ENCODE data around the gene SLC50A1. TPM values are rescaled to one million over a fixed set of nuclear protein-coding genes. Genes with fewer than 3 reads are reported as not detected.

Gene SLC50A1
- total RNA-seq, 1 donor: 22.4 TPM

- no peak overlapping the region for H3K4me3 ChIP-seq (ENCODE audit: low read length)
Measured at GRCh38 chr1:155177192-155177917, 41.7 kb downstream of the SLC50A1 start.

GRCh38 chr1:155177918-155178281 is 42.2 kb downstream of the SLC50A1 start:
- no peaks in the 10 kb centered on the region for H3K9me3 ChIP-seq (ENCODE audit: low read depth, low read length)
- H3K4me3 ChIP-seq (ENCODE audit: low read length): no peak overlapping the region
- no peaks in the 10 kb centered on the region for H3K27me3 ChIP-seq (ENCODE audit: insufficient read depth, low read length)
- H3K4me1 ChIP-seq (ENCODE audit: insufficient read depth, low read length): peaks cover 26% of the 10 kb centered on the region

More at GRCh38 chr1:155177192-155177917, 41.7 kb downstream of the SLC50A1 start:
- Histone ChIP-seq H3K4me1 (ENCODE audit: insufficient read depth, low read length) (peaks cover 30% of the 10 kb centered on the region), H3K9me3 (ENCODE audit: low read depth, low read length) (no peaks in the 10 kb centered on the region), H3K27me3 (ENCODE audit: insufficient read depth, low read length) (no peaks in the 10 kb centered on the region)

- Histone ChIP-seq H3K4me1 (ENCODE audit: insufficient read depth, low read length) (peaks cover 22% of the 10 kb centered on the region), H3K9me3 (ENCODE audit: low read depth, low read length) (no peaks in the 10 kb centered on the region), H3K4me3 (ENCODE audit: low read length) (no peak overlapping the region), H3K27me3 (ENCODE audit: insufficient read depth, low read length) (no peaks in the 10 kb centered on the region)
Measured at GRCh38 chr1:155178441-155179111, 42.9 kb downstream of the SLC50A1 start.

- no peaks in the 10 kb centered on the region for H3K9me3 ChIP-seq (ENCODE audit: low read depth, low read length)
- no peaks in the 10 kb centered on the region for H3K27me3 ChIP-seq (ENCODE audit: insufficient read depth, low read length)
- no peak overlapping the region for H3K4me3 ChIP-seq (ENCODE audit: low read length)
- peaks cover 16% of the 10 kb centered on the region for H3K4me1 ChIP-seq (ENCODE audit: insufficient read depth, low read length)
Measured at GRCh38 chr1:155179112-155180031, 43.7 kb downstream of the SLC50A1 start.

GRCh38 chr1:155181371-155182051 is 45.9 kb downstream of the SLC50A1 start:
- no peaks in the 10 kb centered on the region for H3K27me3 ChIP-seq (ENCODE audit: insufficient read depth, low read length)
- H3K9me3 ChIP-seq (ENCODE audit: low read depth, low read length): no peaks in the 10 kb centered on the region
- H3K4me1 ChIP-seq (ENCODE audit: insufficient read depth, low read length): peaks cover 24% of the 10 kb centered on the region
- no peak overlapping the region for H3K4me3 ChIP-seq (ENCODE audit: low read length)

- Histone ChIP-seq H3K27me3 (ENCODE audit: insufficient read depth, low read length) (no peaks in the 10 kb centered on the region), H3K4me3 (ENCODE audit: low read length) (no peak overlapping the region), H3K9me3 (ENCODE audit: low read depth, low read length) (no peaks in the 10 kb centered on the region), H3K4me1 (ENCODE audit: insufficient read depth, low read length) (peaks cover 18% of the 10 kb centered on the region)
Measured at GRCh38 chr1:155182052-155182550, 46.4 kb downstream of the SLC50A1 start.

- H3K4me3 ChIP-seq (ENCODE audit: low read length): no peak overlapping the region
- no peaks in the 10 kb centered on the region for H3K9me3 ChIP-seq (ENCODE audit: low read depth, low read length)
- no peaks in the 10 kb centered on the region for H3K27me3 ChIP-seq (ENCODE audit: insufficient read depth, low read length)
- H3K4me1 ChIP-seq (ENCODE audit: insufficient read depth, low read length): peaks cover 18% of the 10 kb centered on the region
Measured at GRCh38 chr1:155183775-155184221, 48.1 kb downstream of the SLC50A1 start.

- Histone ChIP-seq H3K4me3 (ENCODE audit: low read length) (no peak overlapping the region), H3K9me3 (ENCODE audit: low read depth, low read length) (no peaks in the 10 kb centered on the region), H3K27me3 (ENCODE audit: insufficient read depth, low read length) (no peaks in the 10 kb centered on the region), H3K4me1 (ENCODE audit: insufficient read depth, low read length) (peaks cover 18% of the 10 kb centered on the region)
Measured at GRCh38 chr1:155184351-155184811, 48.7 kb downstream of the SLC50A1 start.

- H3K9me3 ChIP-seq (ENCODE audit: low read depth, low read length): no peaks in the 10 kb centered on the region
- no peaks in the 10 kb centered on the region for H3K27me3 ChIP-seq (ENCODE audit: insufficient read depth, low read length)
- H3K4me1 ChIP-seq (ENCODE audit: insufficient read depth, low read length): peaks cover 18% of the 10 kb centered on the region
- H3K4me3 ChIP-seq (ENCODE audit: low read length): no peak overlapping the region
Measured at GRCh38 chr1:155184835-155185782, 49.5 kb downstream of the SLC50A1 start.

- no peaks in the 10 kb centered on the region for H3K9me3 ChIP-seq (ENCODE audit: low read depth, low read length)
- no peaks in the 10 kb centered on the region for H3K27me3 ChIP-seq (ENCODE audit: insufficient read depth, low read length)
- H3K4me3 ChIP-seq (ENCODE audit: low read length): no peak overlapping the region
- peaks cover 18% of the 10 kb centered on the region for H3K4me1 ChIP-seq (ENCODE audit: insufficient read depth, low read length)
Measured at GRCh38 chr1:155185783-155186066, 50.1 kb downstream of the SLC50A1 start.

- Histone ChIP-seq H3K4me1 (ENCODE audit: insufficient read depth, low read length) (peaks cover 18% of the 10 kb centered on the region), H3K27me3 (ENCODE audit: insufficient read depth, low read length) (no peaks in the 10 kb centered on the region), H3K9me3 (ENCODE audit: low read depth, low read length) (no peaks in the 10 kb centered on the region), H3K4me3 (ENCODE audit: low read length) (no peak overlapping the region)
Measured at GRCh38 chr1:155186067-155186793, 50.6 kb downstream of the SLC50A1 start.

- Histone ChIP-seq H3K4me3 (ENCODE audit: low read length) (no peak overlapping the region), H3K4me1 (ENCODE audit: insufficient read depth, low read length) (peaks cover 18% of the 10 kb centered on the region), H3K27me3 (ENCODE audit: insufficient read depth, low read length) (no peaks in the 10 kb centered on the region), H3K9me3 (ENCODE audit: low read depth, low read length) (no peaks in the 10 kb centered on the region)
Measured at GRCh38 chr1:155186794-155187455, 51.3 kb downstream of the SLC50A1 start.

GRCh38 chr1:155187456-155187891 is 51.8 kb downstream of the SLC50A1 start:
- Histone ChIP-seq H3K4me3 (ENCODE audit: low read length) (no peak overlapping the region), H3K4me1 (ENCODE audit: insufficient read depth, low read length) (peaks cover 21% of the 10 kb centered on the region), H3K9me3 (ENCODE audit: low read depth, low read length) (no peaks in the 10 kb centered on the region), H3K27me3 (ENCODE audit: insufficient read depth, low read length) (no peaks in the 10 kb centered on the region)

Data from mononuclear cell (primary cell).